SU-DHL-6 (cell line): ENCODE data around the gene BTBD9.

Source experiments
- CTCF ChIP-seq: fragments of 200-600 bp; sonication (generic); IDR thresholded peaks from one replicate; pipeline ENCODE4 v1.5.1; 2017; ENCODE audit warnings: antibody characterized with exemption, mild to moderate bottlenecking, low read length, moderate library complexity; ENCODE audit not compliant: insufficient read depth, poor library complexity, severe bottlenecking
- EZH2phosphoT487 ChIP-seq: fragments of 200-600 bp; sonication (generic), shearing (Covaris generic); conservative IDR thresholded peaks from 2 replicates; pipeline ENCODE4 v1.6.1; 2018; ENCODE audit warnings: mild to moderate bottlenecking, antibody characterized with exemption, low read length, moderate library complexity, mixed read lengths

GRCh38 chr6:38284802-38285394, 354.8 kb downstream of the BTBD9 start:
- TF ChIP-seq CTCF, result no peak
- TF ChIP-seq EZH2phosphoT487, result no peak
